Spleen (tissue), 11 donors: ENCODE data around the gene SIX5. TPM values are rescaled to one million over a fixed set of nuclear protein-coding genes. Genes with fewer than 3 reads are reported as not detected.
"Not testable (repeated sequence)": the region's sequence is repeated elsewhere in the genome, so short reads cannot be mapped to it uniquely, and the experiment has no call there.

ENCODE experiments used
- DNase-seq: peaks from one replicate; pipeline ENCODE4 v3.0.0-alpha.2; 2020
- H3K27ac ChIP-seq, 8 donors: fragments of 200-600 bp; sonication (generic) in 7 of 8; 1 replicate in 4 of 8; 2 replicates in 4 of 8; pipeline versions ENCODE4 v1.5.0 to v1.8.0; 2016 to 2021; ENCODE audit warnings: inconsistent platforms in 4 of 8, mild to moderate bottlenecking in 4 of 8, moderate library complexity in 1 of 8
- H3K27me3 ChIP-seq, 7 donors: fragments of 200-600 bp; sonication (generic) in 6 of 7; replicated peaks in 1 of 7; 1 replicate in 4 of 7; 2 replicates in 3 of 7; pipeline versions ENCODE4 v1.5.0 to v1.8.0; 2016 to 2021; ENCODE audit warnings: inconsistent platforms in 3 of 7, mild to moderate bottlenecking in 1 of 7
- H3K36me3 ChIP-seq, 6 donors: fragments of 200-600 bp; sonication (generic) in 5 of 6; 1 replicate in 4 of 6; 2 replicates in 2 of 6; pipeline versions ENCODE4 v1.5.0 to v1.8.0; 2016 to 2021; ENCODE audit warnings: inconsistent platforms in 2 of 6
- H3K4me1 ChIP-seq, 6 donors: fragments of 200-600 bp; sonication (generic) in 5 of 6; 1 replicate in 3 of 6; 2 replicates in 3 of 6; pipeline versions ENCODE4 v1.5.0 to v1.8.0; 2016 to 2021; ENCODE audit warnings: inconsistent platforms in 3 of 6
- H3K4me3 ChIP-seq, 8 donors: fragments of 200-600 bp; sonication (generic) in 7 of 8; 1 replicate in 4 of 8; 2 replicates in 4 of 8; pipeline versions ENCODE4 v1.5.0 to v1.8.0; 2016 to 2021; ENCODE audit warnings: inconsistent platforms in 4 of 8, mild to moderate bottlenecking in 4 of 8, moderate library complexity in 2 of 8
- H3K9me3 ChIP-seq, 8 donors: fragments of 200-600 bp; sonication (generic) in 7 of 8; 1 replicate in 4 of 8; 2 replicates in 4 of 8; pipeline versions ENCODE4 v1.5.0 to v1.8.0; 2016 to 2021; ENCODE audit warnings: inconsistent platforms in 4 of 8
- CTCF ChIP-seq, 11 experiments: fragments of 200-600 bp in 7 of 11; fragments of 450-650 bp in 4 of 11; sonication (generic) in 4 of 11; IDR thresholded peaks in 8 of 11; conservative IDR thresholded peaks in 3 of 11; 1 replicate in 7 of 11; 2 replicates in 4 of 11; pipeline versions ENCODE4 v1.4.0 to v1.8.0; 2016 to 2021; ENCODE audit warnings: antibody characterized with exemption in 11 of 11, inconsistent platforms in 4 of 11, mild to moderate bottlenecking in 1 of 11
- POLR2A ChIP-seq, 3 donors: fragments of 450-650 bp; IDR thresholded peaks; one replicate each; pipeline ENCODE4 v1.5.1; 2017; ENCODE audit warnings: antibody characterized with exemption in 3 of 3, mild to moderate bottlenecking in 1 of 3
- POLR2AphosphoS5 ChIP-seq, 3 donors: sonication (generic); formaldehyde crosslinking; IDR thresholded peaks; one replicate each; pipeline ENCODE4 v1.5.1; 2017; ENCODE audit warnings: antibody characterized with exemption in 3 of 3
- WGBS, 5 donors: extraction: QIAGEN DNeasy Blood & Tissue Kit in 3 of 5; methylation state at CpG; one replicate each; pipeline versions ENCODE4 v1.1.5 to v1.1.7; 2013 to 2018; 5-methylcytosine and 5-hydroxymethylcytosine counted together
- intact Hi-C: fragments of 100-400 bp; cut with DNase I; formaldehyde crosslinking; loops from one replicate; pipeline ENCODE4 v1.15.0; 2023; ENCODE audit warnings: low total_unique reads
- polyA plus RNA-seq, 3 donors: library from polyadenylated mRNA; stranded (reverse); fragments of 200-250 nt; gene quantifications; one replicate each; pipeline ENCODE4 v1.2.1, GENCODE V29; 2013
- total RNA-seq, 7 donors: library from RNA; depleted of rRNA in 3 of 7; stranded (reverse); fragments of >200 nt in 3 of 7; fragmentation: NEBNext Ultra II Directional in 4 of 7; extraction: Animal tissue kit (Norgen Biotek cat#: 25700) in 4 of 7; gene quantifications; one replicate each; pipeline versions ENCODE4 v1.1.0 to v1.2.1, GENCODE V29; 2016 to 2021
- donor health status: healthy with polysubstance abuse.
- donor health status: DM: no; HTN: no; CAD: no; lungs with moderate emphysema.
- donor health status: DM: no; HTN: no; CAD: no.
- donor health status: Bipolar disorder and iron deficiency.
- donor health status: healthy.
- donor health status: DM: no; HTN: no; CAD: no.
- donor health status: DM: yes; HTN: yes; CAD: no.

SIX5 gene
- total and polyA plus RNA-seq, 10 donors: 4.4 to 13.2 (median 8.1) TPM

DNA sequence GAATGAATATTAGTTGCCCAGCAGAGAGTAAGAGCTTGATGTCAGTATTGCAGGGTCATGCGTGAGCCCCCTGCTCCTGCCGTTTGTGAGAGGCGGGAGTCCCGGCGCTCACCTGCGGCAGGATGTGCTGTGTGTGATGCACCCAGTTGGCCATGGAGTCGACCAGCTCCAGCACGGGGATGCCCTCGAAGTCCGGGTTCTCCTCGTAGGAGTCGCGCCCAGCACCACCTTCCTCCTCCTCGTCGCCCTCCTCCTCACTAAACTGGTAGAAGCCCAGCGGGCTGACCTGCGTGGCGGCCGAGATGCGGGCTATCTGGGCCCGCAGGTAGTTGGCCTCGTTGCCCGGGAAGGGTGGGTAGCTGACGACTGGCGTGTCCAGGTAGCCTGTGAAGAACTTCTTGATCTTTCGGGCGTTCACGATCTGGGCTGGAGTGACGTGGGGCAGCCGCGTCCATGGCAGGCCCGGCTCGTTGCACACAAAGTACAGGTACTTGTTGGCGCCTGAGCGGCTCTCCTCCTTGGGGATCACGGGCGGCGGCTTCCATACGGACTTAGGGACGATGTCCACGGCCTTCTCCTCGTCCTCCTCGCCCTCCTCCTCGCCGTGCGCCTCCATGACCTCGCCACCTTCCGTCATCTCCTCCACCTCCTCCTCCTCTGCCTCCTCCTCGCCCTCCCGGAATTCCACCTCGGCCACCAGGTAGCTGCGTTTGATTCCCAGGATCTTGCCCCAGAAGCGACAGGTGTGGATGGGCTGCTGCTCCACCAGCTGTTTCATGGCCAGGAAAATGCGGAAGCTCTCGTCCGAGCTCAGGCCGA, 35.3 kb upstream of the SIX5 start:
- Histone ChIP-seq H3K27me3 (peaks cover 0 to 36% (median 0%) of the 10 kb centered on the region in 7 donors), H3K27ac (no peak overlapping the region), H3K4me1 (peaks cover 0 to 4% (median under 1%) of the 10 kb centered on the region in 6 donors), H3K36me3 (no peaks in the 10 kb centered on the region), H3K9me3 (no peaks in the 10 kb centered on the region), H3K4me3 (no peak overlapping the region)
- DNase-seq: no peak
- 89 to 94% (median 91%) methylated on average over 55 to 57 of the region's 57 CpGs for WGBS, 5 donors
- intact Hi-C loops: no loop called here
- TF ChIP-seq POLR2A (IDR thresholded peaks at IDR 0.05) (no peak), CTCF (IDR thresholded peaks at IDR 0.05 in 8 of 11, conservative IDR thresholded peaks at IDR 0.05 in 3 of 11) (no peak)

DNA sequence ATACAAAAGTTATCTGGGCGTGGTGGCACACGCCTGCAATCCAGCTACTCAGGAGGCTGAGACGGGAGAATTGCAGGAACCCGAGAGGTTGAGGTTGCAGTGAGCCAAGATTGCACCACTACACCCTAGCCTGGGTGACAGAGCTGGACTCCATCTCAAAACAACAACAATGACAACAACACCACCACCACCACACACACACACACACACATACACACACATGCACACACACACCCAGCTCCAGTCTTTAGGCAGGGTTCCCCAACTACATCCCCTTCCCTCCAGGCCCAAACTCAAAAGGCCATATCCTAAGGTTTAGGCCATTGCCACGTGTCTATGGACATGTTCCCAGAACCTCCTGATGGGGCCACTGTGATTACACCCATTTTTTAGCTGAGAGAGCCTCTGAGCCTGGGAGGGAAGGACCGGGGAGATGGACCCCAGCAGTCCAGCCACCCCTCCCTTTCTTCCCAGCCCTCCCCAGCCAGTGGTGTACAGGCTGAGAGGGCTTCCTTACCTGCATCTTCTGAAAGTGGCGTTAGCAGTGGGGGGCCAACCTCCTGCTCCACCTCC, 32.6 kb upstream of the SIX5 start:
- WGBS, 5 donors: 69 to 85% (median 75%) methylated on average over 7 of the region's 7 CpGs
- intact Hi-C loops: no loop called here
- no peaks in the 10 kb centered on the region for H3K36me3 ChIP-seq

GRCh38 chr19:45800070-45800553, 31.1 kb upstream of the SIX5 start:
- WGBS, 5 donors: 62 to 76% (median 74%) methylated on average over 8 of the region's 8 CpGs
- Histone ChIP-seq H3K4me3 (no peak overlapping the region), H3K4me1 (peaks cover 0 to 13% (median 8%) of the 10 kb centered on the region in 6 donors), H3K36me3 (no peaks in the 10 kb centered on the region), H3K9me3 (no peaks in the 10 kb centered on the region), H3K27me3 (peaks cover 0 to 75% (median 4%) of the 10 kb centered on the region in 7 donors), H3K27ac (no peak overlapping the region)
- TF ChIP-seq POLR2A (IDR thresholded peaks at IDR 0.05): no peak
- TF ChIP-seq POLR2AphosphoS5 (IDR thresholded peaks at IDR 0.05): no peak
- no peak for TF ChIP-seq CTCF (IDR thresholded peaks at IDR 0.05 in 8 of 11, conservative IDR thresholded peaks at IDR 0.05 in 3 of 11)
- no peak for DNase-seq
- intact Hi-C loops: no loop called here

More for the DNA sequence above, 32.6 kb upstream of the SIX5 start:
- Histone ChIP-seq H3K4me1 (peaks cover 0 to 13% (median 8%) of the 10 kb centered on the region in 6 donors), H3K4me3 (no peak overlapping the region), H3K9me3 (no peaks in the 10 kb centered on the region), H3K27me3 (peaks cover 0 to 59% (median 3%) of the 10 kb centered on the region in 7 donors), H3K27ac (no peak overlapping the region)
- TF ChIP-seq CTCF (IDR thresholded peaks at IDR 0.05 in 8 of 11, conservative IDR thresholded peaks at IDR 0.05 in 3 of 11) (no peak), POLR2AphosphoS5 (IDR thresholded peaks at IDR 0.05) (no peak), POLR2A (IDR thresholded peaks at IDR 0.05) (no peak)
- no peak for DNase-seq

DNA sequence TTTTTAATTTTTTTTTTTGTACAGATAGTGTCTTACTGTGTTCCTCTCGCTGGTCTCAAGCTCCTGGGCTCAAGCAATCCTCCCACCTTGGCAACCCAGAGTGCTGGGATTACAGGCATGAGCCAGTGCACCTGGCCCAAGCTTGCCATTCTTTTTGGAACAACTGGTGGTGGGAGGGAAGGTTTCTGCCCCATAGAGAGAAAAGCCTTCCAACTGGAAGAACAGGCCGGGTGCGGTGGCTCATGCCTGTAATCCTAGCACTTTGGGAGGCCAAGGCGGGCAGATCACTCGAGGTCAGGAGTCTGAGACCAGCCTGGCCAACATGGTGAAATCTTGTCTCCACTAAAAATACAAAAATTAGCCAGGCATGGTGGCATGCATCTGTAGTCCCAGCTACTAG, 30.5 kb upstream of the SIX5 start:
- H3K4me3 ChIP-seq, H3K36me3 ChIP-seq, H3K9me3 ChIP-seq, DNase-seq, H3K27ac ChIP-seq, intact Hi-C loops: not testable (repeated sequence)
- H3K27me3 ChIP-seq: peaks cover 0 to 81% (median 4%) of the 10 kb centered on the region in 7 donors
- 84 to 96% (median 89%) methylated on average over 4 to 5 of the region's 5 CpGs for WGBS, 5 donors
- peaks cover 0 to 13% (median 8%) of the 10 kb centered on the region in 6 donors for H3K4me1 ChIP-seq
